Common myeloid progenitor, CD34-positive (primary cell): ENCODE results near the gene APRT.

Experiments
- CTCF ChIA-PET: fragments of 350-600 bp; sonication (Branson Sonifier 250); formaldehyde crosslinking; loops from one replicate; lab custom pipeline; 2021; ENCODE audit warnings: antibody characterized with exemption; lab: Charles Lee
- POLR2A ChIA-PET: fragments of 350-600 bp; sonication (Branson Sonifier 250); formaldehyde crosslinking; loops from one replicate; lab custom pipeline; 2021; ENCODE audit warnings: antibody characterized with exemption; lab: Charles Lee
- DNase-seq, 3 donors: peaks; one replicate each; pipeline versions ENCODE4 v3.0.0 to v3.0.0-alpha.2; 2013
- H3K27ac ChIP-seq, 2 experiments: 1 replicate in 1 of 2; 2 replicates in 1 of 2; pipeline ENCODE4 v1.7.0; 2013; ENCODE audit warnings: inconsistent platforms in 2 of 2, low read length in 2 of 2, mild to moderate bottlenecking in 2 of 2, low read depth in 1 of 2, moderate library complexity in 1 of 2; ENCODE audit not compliant: severe bottlenecking in 2 of 2, insufficient read depth in 1 of 2, poor library complexity in 1 of 2
- H3K27me3 ChIP-seq, 5 experiments: replicated peaks in 2 of 5; 1 replicate in 3 of 5; 2 replicates in 2 of 5; pipeline versions ENCODE4 v1.6.1 to v1.7.0; 2013; ENCODE audit warnings: low read length in 4 of 5, mild to moderate bottlenecking in 2 of 5, moderate library complexity in 2 of 5, inconsistent platforms in 1 of 5; ENCODE audit not compliant: insufficient read depth in 5 of 5, control insufficient read depth in 4 of 5
- H3K36me3 ChIP-seq, 4 experiments: 1 replicate in 2 of 4; 2 replicates in 2 of 4; pipeline versions ENCODE4 v1.6.1 to v1.7.0; 2013; ENCODE audit warnings: low read length in 3 of 4, control low read depth in 1 of 4, mild to moderate bottlenecking in 1 of 4; ENCODE audit not compliant: control insufficient read depth in 4 of 4, insufficient read depth in 4 of 4
- H3K4me1 ChIP-seq, 4 experiments: 1 replicate in 3 of 4; 2 replicates in 1 of 4; pipeline versions ENCODE4 v1.6.1 to v1.7.1; 2013; ENCODE audit warnings: low read length in 3 of 4, mild to moderate bottlenecking in 3 of 4, control low read depth in 1 of 4, inconsistent platforms in 1 of 4, moderate library complexity in 1 of 4; ENCODE audit not compliant: control insufficient read depth in 4 of 4, insufficient read depth in 4 of 4; ENCODE audit errors: control extremely low read depth in 1 of 4
- H3K4me3 ChIP-seq, 7 experiments: 1 replicate in 4 of 7; 2 replicates in 3 of 7; pipeline versions ENCODE4 v1.5.1 to v1.7.0; 2013; ENCODE audit warnings: mild to moderate bottlenecking in 7 of 7, low read length in 6 of 7, moderate library complexity in 6 of 7, inconsistent platforms in 2 of 7, low read depth in 2 of 7, control low read depth in 1 of 7; ENCODE audit not compliant: insufficient read depth in 4 of 7, control insufficient read depth in 1 of 7; ENCODE audit errors: extremely low read depth in 1 of 7
- H3K9me3 ChIP-seq, 5 experiments: 1 replicate in 4 of 5; 2 replicates in 1 of 5; pipeline versions ENCODE4 v1.6.1 to v1.7.1; 2013; ENCODE audit warnings: low read length in 4 of 5, mild to moderate bottlenecking in 2 of 5, inconsistent platforms in 1 of 5, low read depth in 1 of 5, moderate library complexity in 1 of 5; ENCODE audit not compliant: control insufficient read depth in 4 of 5, insufficient read depth in 2 of 5; ENCODE audit errors: control extremely low read depth in 1 of 5
- WGBS: methylation state at CpG from one replicate; pipeline ENCODE4 v1.1.5; 2013; ENCODE audit not compliant: insufficient coverage; 5-methylcytosine and 5-hydroxymethylcytosine counted together

Gene APRT

DNA sequence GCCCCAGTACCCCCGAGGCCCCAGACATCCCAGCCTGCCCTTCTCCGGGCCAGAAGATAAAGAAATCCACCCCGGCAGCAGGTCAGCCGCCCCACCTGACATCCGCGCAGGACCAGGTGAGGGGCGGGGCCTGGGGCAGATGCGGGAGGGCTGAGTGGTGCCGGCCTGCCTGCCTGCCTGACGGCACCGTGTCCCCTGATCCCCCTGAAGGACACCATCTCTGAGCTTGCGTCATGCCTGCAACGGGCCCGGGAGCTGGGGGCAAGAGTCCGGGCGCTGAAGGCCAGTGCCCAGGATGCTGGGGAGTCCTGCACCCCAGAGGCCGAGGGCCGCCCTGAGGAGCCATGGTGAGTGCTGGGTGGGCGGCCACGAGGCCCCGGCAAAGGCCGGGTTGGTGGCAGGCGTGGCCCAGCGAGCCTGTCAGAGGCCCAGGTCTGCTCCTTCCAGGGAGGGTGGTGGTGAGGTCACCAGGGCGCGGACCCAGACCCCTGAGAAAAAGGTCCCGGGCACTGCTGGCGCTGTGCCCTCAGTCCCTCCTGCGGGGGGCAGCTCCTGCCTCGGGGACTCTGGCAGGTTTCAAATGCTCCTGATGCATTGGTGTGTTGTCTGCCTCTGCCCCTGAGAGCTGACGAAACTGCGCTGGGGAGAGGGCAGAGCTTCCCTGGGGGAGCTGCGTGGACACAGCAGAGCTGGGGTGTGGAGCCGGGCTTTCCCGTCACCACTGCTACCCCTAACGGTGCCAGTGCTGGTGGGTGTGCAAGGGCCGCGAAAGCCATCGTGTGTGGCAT lies 7.0 kb downstream of the APRT start:
- POLR2A ChIA-PET, result interaction anchor here (0.7 kb wide), 1 partner anchor 511 kb away, joined by 3 read pairs; no protein-coding TSS in a partner anchor
- peaks cover 6 to 60% (median 48%) of the 10 kb centered on the region in 4 experiments for H3K4me1 ChIP-seq
- H3K27ac ChIP-seq, result peak overlapping the region in 1 of 2 experiments; percentile 43
- H3K27me3 ChIP-seq, result no peaks in the 10 kb centered on the region
- CTCF ChIA-PET, result interaction anchor here (2.3 to 2.9 kb wide), 2 partner anchors 12 to 21 kb away, joined by 6 to 8 read pairs; no protein-coding TSS in a partner anchor
- no peaks in the 10 kb centered on the region for H3K9me3 ChIP-seq
- 57% methylated on average over 36 of the region's 39 CpGs for WGBS
- H3K4me3 ChIP-seq, result peak overlapping the region in 6 of 7 experiments; percentile 48 to 96 (median 71)
- no peak for DNase-seq
- H3K36me3 ChIP-seq, result peaks cover 0 to 52% (median 30%) of the 10 kb centered on the region in 4 experiments

DNA sequence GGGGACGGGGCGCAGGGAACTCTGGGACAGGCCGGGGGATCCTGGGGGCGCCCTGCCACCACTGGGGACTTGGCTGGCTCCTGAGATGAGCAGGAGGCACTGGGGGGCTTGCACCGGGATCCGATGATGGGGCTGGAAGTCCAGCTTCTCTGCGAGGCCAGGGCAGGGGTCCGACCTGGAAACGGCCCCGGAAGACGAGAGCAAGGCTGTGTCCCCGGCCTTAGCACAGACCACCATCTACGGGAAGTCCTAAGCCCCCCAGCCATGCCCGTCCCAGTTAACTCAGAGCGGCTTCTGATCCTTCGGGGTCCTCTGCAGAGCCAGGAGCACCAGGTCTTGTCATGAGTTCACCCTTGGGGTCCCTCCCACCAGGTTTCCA lies 7.6 kb downstream of the APRT start:
- ChIA-PET CTCF (interaction anchor here (1.1 to 2.9 kb wide), 3 partner anchors 11 to 67 kb away, joined by 3 to 8 read pairs (median 6); no protein-coding TSS in a partner anchor), POLR2A (interaction anchor here (0.7 kb wide), 1 partner anchor 512 kb away, joined by 3 read pairs; no protein-coding TSS in a partner anchor)
- WGBS, result 1% methylated on average over 14 of the region's 16 CpGs
- Histone ChIP-seq H3K36me3 (peaks cover 0 to 46% (median 24%) of the 10 kb centered on the region in 4 experiments), H3K4me1 (peaks cover 6 to 60% (median 49%) of the 10 kb centered on the region in 4 experiments), H3K9me3 (no peaks in the 10 kb centered on the region), H3K27me3 (no peaks in the 10 kb centered on the region), H3K4me3 (peak overlapping the region in 6 of 7 experiments; percentile 48 to 96 (median 71)), H3K27ac (peak overlapping the region in 1 of 2 experiments; percentile 43)
- no peak for DNase-seq

DNA sequence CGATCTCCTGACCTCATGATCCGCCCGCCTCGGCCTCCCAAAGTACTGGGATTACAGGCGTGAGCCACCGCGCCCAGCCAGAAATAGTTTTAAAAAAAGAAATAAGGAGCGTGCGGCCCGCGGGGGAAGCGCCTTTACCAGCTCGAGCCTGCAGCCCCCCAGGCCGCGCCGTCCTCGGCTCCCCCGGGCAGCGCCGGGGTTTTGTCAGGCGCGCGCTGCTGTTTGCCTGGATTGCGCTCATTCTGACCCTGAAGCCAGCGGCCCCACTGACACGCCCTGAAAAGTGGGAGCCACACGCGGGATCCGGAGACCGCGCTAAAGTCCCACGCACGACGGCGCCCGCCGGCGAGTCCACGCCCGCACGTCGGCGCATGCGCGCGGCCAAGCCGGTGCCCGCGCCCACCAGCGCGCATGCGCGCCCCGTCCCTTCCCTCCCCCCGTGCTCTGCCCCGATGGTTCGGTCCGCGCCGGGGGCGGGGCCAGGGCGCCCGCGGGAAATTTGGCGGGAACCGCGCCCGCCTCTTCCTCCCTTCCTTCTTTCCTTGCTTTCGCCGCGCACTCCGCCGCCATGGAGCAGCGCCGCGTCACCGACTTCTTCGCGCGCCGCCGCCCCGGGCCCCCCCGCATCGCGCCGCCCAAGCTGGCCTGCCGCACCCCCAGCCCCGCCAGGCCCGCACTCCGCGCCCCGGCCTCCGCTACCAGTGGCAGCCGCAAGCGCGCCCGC lies 8.3 kb downstream of the APRT start, which contains the start of gene CDT1:
CDT1 (plus strand) TSS at position 526 of the 724 bp plus-strand sequence; CDS start at position 569, 43 bp downstream.
- peaks cover 0 to 40% (median 23%) of the 10 kb centered on the region in 4 experiments for H3K36me3 ChIP-seq
- H3K9me3 ChIP-seq, result no peaks in the 10 kb centered on the region
- H3K4me3 ChIP-seq, result peak within 1 kb of the TSS; percentile 37 to 96 (median 76)
- H3K27ac ChIP-seq, result peak within 1 kb of the TSS; percentile 66 to 78
- peak in 2 of 3 donors; percentile 72 to 77 for DNase-seq
- ChIA-PET CTCF (interaction anchor here (0.7 to 2.9 kb wide), 4 partner anchors 11 to 67 kb away, joined by 3 to 8 read pairs (median 4); no protein-coding TSS in a partner anchor), POLR2A (interaction anchor here (1.2 kb wide), 1 partner anchor 8 kb away, joined by 5 read pairs; the partner anchor contains the start of gene APRT)
- no peaks in the 10 kb centered on the region for H3K27me3 ChIP-seq
- H3K4me1 ChIP-seq, result peaks cover 6 to 64% (median 55%) of the 10 kb centered on the region in 4 experiments
- WGBS, result 0% methylated on average over 81 of the region's 98 CpGs

- CTCF ChIA-PET, result interaction anchor here (0.9 to 3.0 kb wide), 8 partner anchors 9 to 492 kb away, joined by 3 to 15 read pairs (median 6); partner anchors contain the start of gene APRT
Observed at GRCh38 chr16:88800277-88800592, 11.5 kb downstream of the APRT start.

GRCh38 chr16:88799569-88800276 lies 12.0 kb downstream of the APRT start:
- CTCF ChIA-PET, result interaction anchor here (1.2 to 3.0 kb wide), 10 partner anchors 9 to 493 kb away, joined by 3 to 15 read pairs (median 5); partner anchors contain the start of gene APRT

More at GRCh38 chr16:88800277-88800592, 11.5 kb downstream of the APRT start:
- H3K4me3 ChIP-seq, result peak overlapping the region in 3 of 7 experiments; percentile 8 to 40 (median 34)
- peaks cover 0 to 8% (median 2%) of the 10 kb centered on the region in 4 experiments for H3K36me3 ChIP-seq
- POLR2A ChIA-PET, result interaction anchor here (0.7 to 2.6 kb wide), 8 partner anchors 10 to 315 kb away, joined by 3 to 24 read pairs (median 5); partner anchors contain the start of genes APRT and CBFA2T3
- peak overlapping the region; percentile 71 to 78 for H3K27ac ChIP-seq
- H3K4me1 ChIP-seq, result peaks cover 12 to 76% (median 61%) of the 10 kb centered on the region in 4 experiments
- 21% methylated on average over 6 of the region's 6 CpGs for WGBS
- no peaks in the 10 kb centered on the region for H3K27me3 ChIP-seq
- DNase-seq, result no peak
- H3K9me3 ChIP-seq, result no peaks in the 10 kb centered on the region

More at GRCh38 chr16:88799569-88800276, 12.0 kb downstream of the APRT start:
- DNase-seq, result peak; percentile 94 to 100 (median 99)
- Histone ChIP-seq H3K9me3 (no peaks in the 10 kb centered on the region), H3K27me3 (no peaks in the 10 kb centered on the region), H3K36me3 (peaks cover 0 to 5% (median 1%) of the 10 kb centered on the region in 4 experiments), H3K27ac (peak overlapping the region; percentile 71 to 78), H3K4me3 (peak overlapping the region in 4 of 7 experiments; percentile 28 to 40 (median 35)), H3K4me1 (peaks cover 13 to 76% (median 60%) of the 10 kb centered on the region in 4 experiments)
- WGBS, result 8% methylated on average over 15 of the region's 17 CpGs
- POLR2A ChIA-PET, result interaction anchor here (0.7 to 2.6 kb wide), 9 partner anchors 11 to 316 kb away, joined by 3 to 24 read pairs (median 4); partner anchors contain the start of genes APRT and CBFA2T3
